GM11168 (cell line): ENCODE results near the gene TJP3.

Experiments
- in situ Hi-C: fragments of 300-500 bp; cut with MboI; formaldehyde crosslinking; loops from one replicate; pipeline ENCODE4 v1.12.0; 2022; ENCODE audit warnings: low sequenced_read_pairs; ENCODE audit not compliant: unreplicated experiment

The TJP3 gene

GRCh38 chr19:3707868-3708206 is 347 bp upstream of the TJP3 start:
- in situ Hi-C loops: no loop called here

DNA sequence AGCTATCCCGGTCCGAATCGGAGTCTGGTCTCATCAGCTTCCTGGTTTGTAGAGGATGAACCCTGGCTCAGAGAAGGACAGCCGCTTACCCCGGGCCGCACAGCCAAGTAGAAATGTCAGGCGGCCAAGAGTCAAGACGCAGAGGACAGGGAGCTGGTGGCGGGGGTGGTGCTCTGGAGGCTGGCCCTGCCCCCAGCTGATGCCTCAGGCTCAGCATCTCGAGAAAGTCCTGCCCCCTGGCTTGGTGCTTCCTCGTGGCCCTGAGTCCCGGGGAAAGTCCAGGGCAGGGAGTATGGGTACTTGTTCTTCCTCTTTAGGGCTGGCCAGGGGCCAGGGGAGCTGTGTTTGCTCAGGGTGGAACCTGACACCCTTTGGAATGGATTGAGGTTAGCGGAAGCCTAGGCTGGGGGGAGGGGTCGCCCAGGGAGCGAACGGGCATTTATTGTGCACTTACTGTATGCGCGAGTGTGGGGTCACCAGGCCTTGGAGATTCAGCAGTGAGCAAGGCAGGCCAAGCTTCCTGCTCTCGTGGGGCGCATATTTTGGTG is 2.2 kb downstream of the TJP3 start:
- in situ Hi-C loops: no loop called here

GRCh38 chr19:3712663-3713611 is 4.8 kb downstream of the TJP3 start:
- in situ Hi-C loops: no loop called here

DNA sequence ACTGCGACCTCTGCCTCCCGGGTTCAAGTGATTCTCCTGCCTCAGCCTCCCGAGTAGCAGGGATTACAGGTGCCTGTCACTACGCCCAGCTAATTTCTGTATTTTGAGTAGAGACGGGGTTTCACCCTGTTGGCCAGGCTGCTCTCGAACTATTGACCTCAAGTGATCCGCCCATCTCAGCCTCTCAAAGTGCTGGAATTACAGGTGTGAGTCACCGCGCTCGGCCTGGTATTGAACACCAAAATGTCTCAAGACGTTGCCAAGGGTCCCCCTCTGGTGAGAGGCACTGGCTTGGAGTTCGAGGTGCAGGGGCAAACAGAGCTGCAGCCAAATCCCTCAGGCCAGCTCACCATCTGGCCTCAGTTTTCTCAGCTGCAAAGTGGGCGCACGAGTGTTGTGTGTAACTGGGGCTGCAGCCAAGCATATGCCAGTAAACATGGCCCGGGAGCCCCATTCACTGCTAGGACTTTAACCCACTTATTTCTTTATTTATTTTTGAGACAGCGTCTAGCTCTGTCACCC is 8.0 kb downstream of the TJP3 start:
- in situ Hi-C loops: no loop called here

DNA sequence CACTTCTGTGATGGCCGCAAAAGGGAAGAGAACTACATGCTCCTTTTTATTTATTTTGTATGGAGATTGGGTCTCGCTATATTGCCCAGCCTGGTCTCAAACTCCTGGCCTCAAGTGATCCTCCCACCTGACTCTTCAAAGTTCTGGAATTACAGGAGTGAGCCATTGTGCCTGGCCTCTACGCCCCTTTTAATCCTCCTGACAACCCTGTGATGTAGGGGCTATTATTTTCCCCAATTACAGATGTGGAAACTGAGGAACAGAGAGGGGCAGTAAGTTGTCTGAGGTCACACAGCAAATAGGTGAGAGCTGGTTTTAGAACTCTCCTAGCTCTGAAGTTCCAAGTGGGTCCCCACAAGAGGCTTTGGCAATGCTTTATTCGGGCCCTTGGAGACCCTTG is 11.7 kb downstream of the TJP3 start:
- in situ Hi-C loops: no loop called here

- in situ Hi-C loops: no loop called here
These were observed 12.2 kb downstream of the TJP3 start for GRCh38 chr19:3720349-3720917.

DNA sequence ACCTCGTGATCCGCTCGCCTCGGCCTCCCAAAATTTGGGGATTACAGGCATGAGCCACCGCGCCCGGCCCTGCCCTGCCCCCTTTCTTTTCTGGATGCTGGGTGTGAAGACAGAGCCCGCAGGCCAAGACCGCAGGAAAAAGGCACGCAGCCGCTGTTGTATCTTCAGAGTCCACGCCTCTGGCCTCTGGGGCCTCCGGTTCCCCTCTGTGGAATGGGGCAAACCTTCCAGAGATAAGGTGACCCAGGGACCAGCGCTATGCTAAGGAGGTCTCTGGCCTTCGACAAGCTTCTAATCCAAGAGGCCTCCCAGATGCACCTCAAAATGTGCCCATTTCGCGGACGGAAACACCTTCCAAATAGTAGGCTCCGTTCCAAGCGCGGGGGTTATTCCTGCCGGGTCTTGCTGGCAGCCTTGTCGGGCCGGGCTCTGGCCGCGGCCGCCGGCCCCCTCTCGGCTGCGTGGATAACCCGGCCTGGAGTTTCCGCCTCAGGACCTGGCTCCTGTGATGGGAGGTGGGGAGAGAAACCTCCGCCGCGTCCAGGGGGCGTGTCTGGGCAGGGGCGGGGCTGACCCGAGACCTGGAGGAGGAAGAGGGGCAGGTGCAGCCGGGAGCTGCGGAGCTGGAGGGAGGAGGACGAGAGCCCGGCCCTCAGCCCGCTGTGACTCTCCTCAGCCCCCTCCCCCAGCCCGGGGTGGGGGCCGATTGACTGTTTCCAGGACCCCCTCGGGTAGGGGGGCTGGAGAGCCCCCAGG is 13.1 kb downstream of the TJP3 start:
- in situ Hi-C loops: no loop called here

- in situ Hi-C loops: no loop called here
These were observed 13.8 kb downstream of the TJP3 start for GRCh38 chr19:3721887-3722442.

DNA sequence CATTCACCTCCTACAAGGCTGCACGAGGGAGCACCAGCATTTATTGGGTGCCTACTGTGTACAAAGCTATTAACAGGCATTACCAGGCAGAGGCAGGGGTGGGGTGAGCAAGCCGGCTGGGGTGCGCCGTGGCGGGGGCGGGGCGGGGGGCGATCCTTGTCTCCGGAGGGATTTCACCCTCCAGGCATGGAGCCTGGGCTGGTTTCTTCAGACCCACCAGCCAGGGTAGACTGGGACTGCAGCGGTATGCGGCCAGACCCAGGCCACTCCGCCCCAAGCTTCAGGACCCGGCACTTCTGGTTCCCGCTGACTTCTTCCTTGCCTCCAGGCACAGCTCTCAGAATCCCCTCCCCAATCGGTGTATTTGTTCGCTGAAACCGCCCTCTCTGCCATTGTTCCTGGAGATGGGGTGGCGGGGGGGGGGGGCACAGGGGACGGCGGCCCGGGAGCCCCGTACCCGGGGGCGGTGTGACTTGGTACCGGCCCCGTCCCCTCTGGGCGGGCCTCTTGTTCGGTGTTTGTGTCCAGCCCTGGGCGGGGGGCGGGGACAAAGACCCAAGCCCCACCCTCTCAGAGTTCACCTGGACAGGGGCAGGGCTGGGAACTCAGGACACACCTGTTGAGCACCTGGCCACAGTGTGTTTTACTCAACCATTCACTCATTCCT is 14.4 kb downstream of the TJP3 start:
- in situ Hi-C loops: no loop called here

DNA sequence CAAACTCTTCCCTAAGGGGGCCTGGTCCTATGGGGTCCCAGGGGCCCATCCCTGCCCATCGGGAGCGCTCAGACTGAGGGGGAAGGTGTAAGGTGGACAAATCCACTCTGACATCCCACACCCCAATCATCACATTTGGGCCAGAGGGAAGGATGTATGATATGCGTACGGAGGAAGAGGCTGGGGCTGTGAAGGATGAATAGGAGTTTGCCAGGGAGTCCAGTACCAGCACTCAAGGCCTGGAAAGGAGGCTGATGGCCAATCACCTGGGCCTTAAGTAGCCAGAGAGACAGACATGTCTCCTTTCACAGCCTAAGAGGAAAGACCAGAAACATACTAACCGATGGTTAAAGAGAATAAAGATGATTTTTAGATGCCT is 14.9 kb downstream of the TJP3 start:
- in situ Hi-C loops: no loop called here

DNA sequence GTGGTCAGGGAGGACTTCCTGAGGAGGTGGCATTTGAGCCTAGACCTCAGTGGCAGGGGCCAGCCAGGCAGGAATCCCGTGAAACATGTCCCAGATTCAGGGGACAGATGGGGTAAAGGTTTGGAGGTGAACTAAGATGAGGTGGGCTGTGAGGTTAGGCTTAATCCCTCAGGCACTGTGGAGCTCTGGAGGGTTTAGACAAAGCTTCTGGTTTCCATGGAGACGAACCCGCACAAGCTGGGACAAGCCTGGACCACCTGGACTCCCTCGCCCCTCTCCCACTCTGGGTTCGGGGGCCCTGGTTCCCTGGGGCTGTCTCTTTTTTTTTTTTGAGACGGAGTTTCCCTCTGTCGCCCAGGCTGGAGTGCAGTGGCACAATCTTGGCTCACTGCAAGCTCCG is 15.7 kb downstream of the TJP3 start:
- in situ Hi-C loops: no loop called here

GRCh38 chr19:3725121-3725520 is 16.9 kb downstream of the TJP3 start:
- in situ Hi-C loops: no loop called here

- in situ Hi-C loops: no loop called here
These were observed 17.6 kb downstream of the TJP3 start for GRCh38 chr19:3725640-3726310.

- in situ Hi-C loops: no loop called here
These were observed 22.3 kb downstream of the TJP3 start for GRCh38 chr19:3730457-3730958.

GRCh38 chr19:3732108-3732507 is 23.9 kb downstream of the TJP3 start:
- in situ Hi-C loops: no loop called here

- in situ Hi-C loops: no loop called here
These were observed 25.5 kb downstream of the TJP3 start for GRCh38 chr19:3733549-3734309.

DNA sequence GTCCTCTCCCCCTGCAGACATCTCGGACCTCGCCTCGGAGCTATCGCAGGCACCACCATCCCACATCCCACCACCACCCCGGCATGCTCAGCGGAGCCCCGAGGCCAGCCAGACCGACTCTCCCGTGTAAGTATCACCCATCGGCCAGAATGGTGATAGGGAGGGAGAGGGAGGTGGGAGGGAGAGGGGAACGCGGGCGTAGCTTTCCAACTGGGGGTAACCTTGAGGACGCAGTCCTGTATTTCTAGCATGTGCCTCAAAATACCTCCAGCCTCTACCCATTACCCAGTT is 26.1 kb downstream of the TJP3 start:
- in situ Hi-C loops: no loop called here

DNA sequence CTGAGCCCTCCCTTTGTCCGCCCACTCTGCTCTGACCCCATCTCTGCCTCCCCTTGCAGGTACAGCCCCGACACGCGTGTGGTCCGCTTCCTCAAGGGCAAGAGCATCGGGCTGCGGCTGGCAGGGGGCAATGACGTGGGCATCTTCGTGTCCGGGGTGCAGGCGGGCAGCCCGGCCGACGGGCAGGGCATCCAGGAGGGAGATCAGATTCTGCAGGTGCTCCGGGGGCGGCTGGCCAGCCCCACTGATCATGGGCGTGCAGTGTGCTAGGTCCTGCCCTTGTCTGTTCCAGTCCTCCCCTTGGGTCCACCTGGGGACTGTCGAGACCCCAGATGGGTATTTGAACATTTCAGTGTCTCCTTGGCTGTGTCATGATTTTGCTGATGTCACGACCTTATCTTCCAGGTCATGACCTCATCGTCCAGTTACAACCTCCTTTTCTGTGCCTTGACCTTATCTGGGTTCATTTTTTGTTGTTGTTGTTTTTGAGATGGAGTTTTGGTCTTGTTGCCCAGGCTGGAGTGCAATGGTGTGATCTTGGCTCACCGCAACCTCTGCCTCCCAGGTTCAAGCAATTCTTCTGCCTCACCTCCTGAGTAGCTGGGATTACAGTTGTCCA is 28.0 kb downstream of the TJP3 start:
- in situ Hi-C loops: no loop called here
